Limb (tissue), 2 donors: Measurements from ENCODE around the gene KIF17.

Experiments
- DNase-seq, 2 donors: peaks; one replicate each; pipeline ENCODE4 v3.0.0-alpha.2; 2016; ENCODE audit errors: extremely low spot score in 2 of 2

The KIF17 gene

GRCh38 chr1:20727746-20728316 lies 10.0 kb upstream of the KIF17 start:
- no peak for DNase-seq

GRCh38 chr1:20726932-20727745 lies 9.3 kb upstream of the KIF17 start:
- DNase-seq = no peak

GRCh38 chr1:20726118-20726911 lies 8.5 kb upstream of the KIF17 start:
- DNase-seq = no peak

GRCh38 chr1:20725189-20726117 lies 7.6 kb upstream of the KIF17 start:
- DNase-seq = no peak

GRCh38 chr1:20724364-20725188 lies 6.8 kb upstream of the KIF17 start:
- no peak for DNase-seq

GRCh38 chr1:20723537-20724363 lies 5.9 kb upstream of the KIF17 start:
- no peak for DNase-seq

- DNase-seq = no peak
Measured at GRCh38 chr1:20723159-20723536, 5.3 kb upstream of the KIF17 start.

GRCh38 chr1:20721117-20722061 lies 3.6 kb upstream of the KIF17 start:
- DNase-seq = no peak

- no peak for DNase-seq
Measured at GRCh38 chr1:20720631-20721091, 2.9 kb upstream of the KIF17 start.

- no peak for DNase-seq
Measured at GRCh38 chr1:20719871-20720620, 2.2 kb upstream of the KIF17 start.

GRCh38 chr1:20719261-20719660 lies 1.5 kb upstream of the KIF17 start:
- DNase-seq = no peak

GRCh38 chr1:20718343-20718882 lies 606 bp upstream of the KIF17 start:
- peak in 1 of 2 donors; percentile 18 for DNase-seq

GRCh38 chr1:20716232-20716631 lies 1.6 kb downstream of the KIF17 start:
- no peak for DNase-seq

GRCh38 chr1:20715406-20715805 lies 2.4 kb downstream of the KIF17 start:
- no peak for DNase-seq

- no peak for DNase-seq
Measured at GRCh38 chr1:20713440-20713839, 4.4 kb downstream of the KIF17 start.

- DNase-seq = no peak
Measured at GRCh38 chr1:20712215-20712577, 5.6 kb downstream of the KIF17 start.
